Neural cell (in vitro differentiated cells): ENCODE measurements around the gene COMMD2. TPM values are rescaled to one million over a fixed set of nuclear protein-coding genes. Genes with fewer than 3 reads are reported as not detected.

Source experiments
- H2AFZ ChIP-seq: fragments of 200-600, 300-800 bp; sonication (generic), shearing (Covaris generic); 2 replicates; pipeline ENCODE4 v1.6.0; 2014; ENCODE audit warnings: low read depth, mild to moderate bottlenecking, antibody characterized with exemption, low read length, moderate library complexity
- H3F3A ChIP-seq: fragments of 200-600 bp; shearing (Covaris generic); 2 replicates; pipeline ENCODE4 v1.6.1; 2016; ENCODE audit warnings: mild to moderate bottlenecking, moderate library complexity, mixed read lengths, antibody characterized with exemption, low read length; ENCODE audit not compliant: insufficient read depth, poor library complexity, severe bottlenecking
- H3K27ac ChIP-seq: fragments of 200-600, 300-800 bp; sonication (generic), shearing (Covaris generic); 2 replicates; pipeline ENCODE4 v1.5.1; 2014; ENCODE audit warnings: mild to moderate bottlenecking, low read length, moderate library complexity
- H3K27me3 ChIP-seq: fragments of 300-800, 200-600 bp; sonication (generic), shearing (Covaris generic); 2 replicates; pipeline ENCODE4 v1.6.0; 2014; ENCODE audit warnings: mild to moderate bottlenecking, low read depth, low read length, moderate library complexity; ENCODE audit not compliant: insufficient read depth
- H3K36me3 ChIP-seq: fragments of 300-800, 200-600 bp; sonication (generic), shearing (Covaris generic); 2 replicates; pipeline ENCODE4 v1.5.1; 2014; ENCODE audit warnings: mild to moderate bottlenecking, antibody characterized with exemption, low read length, moderate library complexity; ENCODE audit not compliant: insufficient read depth
- H3K4me2 ChIP-seq: fragments of 300-800, 200-600 bp; sonication (generic), shearing (Covaris generic); 2 replicates; pipeline ENCODE4 v1.6.0; 2014; ENCODE audit warnings: mild to moderate bottlenecking, low read length
- H3K4me3 ChIP-seq: fragments of 300-800, 200-600 bp; sonication (generic), shearing (Covaris generic); 2 replicates; pipeline ENCODE4 v1.5.1; 2014; ENCODE audit warnings: mild to moderate bottlenecking, low read length, moderate library complexity
- H3K79me2 ChIP-seq: fragments of 200-600 bp; shearing (Covaris generic); replicated peaks from 2 replicates; pipeline ENCODE4 v1.6.0; 2014; ENCODE audit warnings: mild to moderate bottlenecking, low read length, moderate library complexity; ENCODE audit not compliant: insufficient read depth
- H3K9ac ChIP-seq: fragments of 300-800, 200-600 bp; sonication (generic), shearing (Covaris generic); 2 replicates; pipeline ENCODE4 v1.6.1; 2016; ENCODE audit warnings: mild to moderate bottlenecking, low read length, mixed read lengths
- H3K9me2 ChIP-seq: fragments of 200-600 bp; shearing (Covaris generic); 2 replicates; pipeline ENCODE4 v1.6.1; 2016; ENCODE audit warnings: mild to moderate bottlenecking, low read length, mixed read lengths; ENCODE audit not compliant: insufficient read depth
- H3K9me3 ChIP-seq: fragments of 200-600, 300-800 bp; sonication (generic), shearing (Covaris generic); 2 replicates; pipeline ENCODE4 v1.6.1; 2016; ENCODE audit warnings: mild to moderate bottlenecking, mixed run types, low read length, moderate library complexity, mixed read lengths
- H4K20me1 ChIP-seq: fragments of 200-600 bp; shearing (Covaris generic); 2 replicates; pipeline ENCODE4 v1.6.1; 2016; ENCODE audit warnings: mild to moderate bottlenecking, mixed run types; ENCODE audit not compliant: insufficient read depth
- EP300 ChIP-seq: fragments of 450-650 bp; conservative IDR thresholded peaks from 2 replicates; pipeline ENCODE4 v1.6.1; 2014; ENCODE audit warnings: antibody characterized with exemption, mild to moderate bottlenecking, moderate library complexity; ENCODE audit not compliant: poor library complexity, severe bottlenecking
- EZH2 ChIP-seq: fragments of 200-600, 300-800 bp; shearing (Covaris generic), sonication (generic); IDR thresholded peaks from 2 replicates; pipeline ENCODE4 v1.6.1; 2014; ENCODE audit warnings: antibody characterized with exemption, low read length, borderline replicate concordance, mild to moderate bottlenecking; ENCODE audit not compliant: insufficient read depth, poor library complexity, severe bottlenecking
- MXI1 ChIP-seq: fragments of 450-650 bp; conservative IDR thresholded peaks from 2 replicates; pipeline ENCODE4 v1.6.1; 2014; ENCODE audit warnings: antibody characterized with exemption, mild to moderate bottlenecking; ENCODE audit not compliant: poor library complexity, severe bottlenecking
- POLR2AphosphoS5 ChIP-seq: IDR thresholded peaks from 2 replicates; pipeline ENCODE4 v1.6.1; 2012
- RAD21 ChIP-seq: fragments of 450-650 bp; conservative IDR thresholded peaks from 2 replicates; pipeline ENCODE4 v1.6.1; 2014; ENCODE audit warnings: antibody characterized with exemption, mild to moderate bottlenecking, moderate library complexity
- polyA plus RNA-seq: library from polyadenylated mRNA; depleted of rRNA; stranded (reverse); fragments of >200 nt; gene quantifications from 2 replicates; pipeline ENCODE4 v1.2.3, GENCODE V29; 2014
- small RNA-seq, 3 experiments: library from RNA; depleted of rRNA; stranded (forward); fragments of <200 nt; gene quantifications; one replicate each; pipeline ENCODE3, GENCODE V24; 2012
- TF ChIP-seq, protein P1 (sequence below): IDR thresholded peaks from 2 replicates; pipeline ENCODE4 v1.6.1; 2012; ENCODE audit warnings: borderline replicate concordance
- TF ChIP-seq, protein P2 (sequence below): fragments of 450-650 bp; IDR thresholded peaks from 2 replicates; pipeline ENCODE4 v1.5.1; 2014; ENCODE audit warnings: antibody characterized with exemption, mild to moderate bottlenecking, moderate library complexity; ENCODE audit not compliant: poor library complexity, severe bottlenecking

The COMMD2 gene
- polyA plus RNA-seq, 1 donor from 2014 or later, result 126 TPM

DNA sequence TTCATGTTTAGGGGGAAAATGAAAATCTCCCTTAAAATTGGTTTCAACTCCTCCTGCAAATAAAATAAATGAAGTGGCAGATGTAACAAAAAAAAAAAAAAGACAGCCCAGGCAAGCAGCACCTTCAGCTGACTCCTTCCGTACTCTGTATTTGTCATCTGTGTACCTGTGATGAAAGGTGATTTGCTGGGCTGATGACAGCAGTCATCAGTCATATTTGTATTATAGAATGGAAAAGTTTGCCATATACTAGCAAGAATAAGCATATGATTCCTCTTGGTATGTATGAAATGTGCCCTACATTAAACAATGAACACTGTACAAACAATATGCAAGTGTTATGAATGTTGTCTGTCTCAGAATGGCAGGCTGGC is 50.3 kb downstream of the COMMD2 start:
- Histone ChIP-seq H2AFZ (no peak overlapping the region), H4K20me1 (no peaks in the 10 kb centered on the region), H3K9me3 (peaks cover 6% of the 10 kb centered on the region), H3F3A (no peaks in the 10 kb centered on the region), H3K4me3 (no peak overlapping the region), H3K9me2 (no peaks in the 10 kb centered on the region), H3K79me2 (no peaks in the 10 kb centered on the region), H3K9ac (no peak overlapping the region), H3K27me3 (no peaks in the 10 kb centered on the region), H3K27ac (no peak overlapping the region), H3K4me2 (no peak overlapping the region), H3K36me3 (no peaks in the 10 kb centered on the region)
- TF ChIP-seq MXI1 (no peak), POLR2AphosphoS5 (no peak), EZH2 (no peak)
- TF ChIP-seq, protein P1, sequence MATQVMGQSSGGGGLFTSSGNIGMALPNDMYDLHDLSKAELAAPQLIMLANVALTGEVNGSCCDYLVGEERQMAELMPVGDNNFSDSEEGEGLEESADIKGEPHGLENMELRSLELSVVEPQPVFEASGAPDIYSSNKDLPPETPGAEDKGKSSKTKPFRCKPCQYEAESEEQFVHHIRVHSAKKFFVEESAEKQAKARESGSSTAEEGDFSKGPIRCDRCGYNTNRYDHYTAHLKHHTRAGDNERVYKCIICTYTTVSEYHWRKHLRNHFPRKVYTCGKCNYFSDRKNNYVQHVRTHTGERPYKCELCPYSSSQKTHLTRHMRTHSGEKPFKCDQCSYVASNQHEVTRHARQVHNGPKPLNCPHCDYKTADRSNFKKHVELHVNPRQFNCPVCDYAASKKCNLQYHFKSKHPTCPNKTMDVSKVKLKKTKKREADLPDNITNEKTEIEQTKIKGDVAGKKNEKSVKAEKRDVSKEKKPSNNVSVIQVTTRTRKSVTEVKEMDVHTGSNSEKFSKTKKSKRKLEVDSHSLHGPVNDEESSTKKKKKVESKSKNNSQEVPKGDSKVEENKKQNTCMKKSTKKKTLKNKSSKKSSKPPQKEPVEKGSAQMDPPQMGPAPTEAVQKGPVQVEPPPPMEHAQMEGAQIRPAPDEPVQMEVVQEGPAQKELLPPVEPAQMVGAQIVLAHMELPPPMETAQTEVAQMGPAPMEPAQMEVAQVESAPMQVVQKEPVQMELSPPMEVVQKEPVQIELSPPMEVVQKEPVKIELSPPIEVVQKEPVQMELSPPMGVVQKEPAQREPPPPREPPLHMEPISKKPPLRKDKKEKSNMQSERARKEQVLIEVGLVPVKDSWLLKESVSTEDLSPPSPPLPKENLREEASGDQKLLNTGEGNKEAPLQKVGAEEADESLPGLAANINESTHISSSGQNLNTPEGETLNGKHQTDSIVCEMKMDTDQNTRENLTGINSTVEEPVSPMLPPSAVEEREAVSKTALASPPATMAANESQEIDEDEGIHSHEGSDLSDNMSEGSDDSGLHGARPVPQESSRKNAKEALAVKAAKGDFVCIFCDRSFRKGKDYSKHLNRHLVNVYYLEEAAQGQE, result no peak

DNA sequence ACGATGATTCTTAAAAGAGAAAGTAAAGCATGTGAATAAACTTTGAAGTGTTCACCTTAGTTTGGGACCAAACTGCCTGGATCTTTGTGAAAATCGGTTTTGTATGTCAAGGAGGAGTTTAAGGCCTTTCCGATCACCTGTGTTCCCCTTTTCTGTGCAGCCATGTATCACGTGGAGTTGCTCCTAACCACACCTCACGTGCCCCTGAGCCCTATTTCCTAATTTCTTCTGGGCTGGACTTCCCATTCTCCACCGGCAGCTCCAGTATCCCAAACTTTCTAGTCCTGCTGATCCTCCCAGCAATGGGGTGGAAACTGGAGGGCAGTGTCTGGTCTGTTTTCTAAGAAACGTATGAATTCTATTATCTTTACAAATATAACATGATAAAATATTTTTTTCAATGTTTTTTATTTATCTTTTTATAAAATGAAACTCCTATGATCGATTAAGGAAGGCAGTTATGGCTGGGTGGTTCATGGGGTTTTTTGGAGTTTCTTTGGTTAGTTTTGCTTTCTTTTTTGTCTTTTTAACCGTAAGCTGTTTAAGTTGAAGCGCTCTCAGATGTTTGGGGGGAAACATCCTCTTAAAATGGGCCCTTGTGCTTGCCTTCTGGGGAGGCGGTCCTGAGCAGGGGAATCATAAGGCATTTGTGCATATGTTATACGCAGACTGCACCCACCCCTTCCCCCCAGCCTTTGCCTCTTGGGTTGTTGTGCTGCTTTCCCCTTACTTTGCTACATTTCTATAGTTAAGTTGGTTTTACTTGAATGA is 50.9 kb downstream of the COMMD2 start:
- no peaks in the 10 kb centered on the region for H3K36me3 ChIP-seq
- no peak overlapping the region for H2AFZ ChIP-seq
- H3K27ac ChIP-seq, result no peak overlapping the region
- no peaks in the 10 kb centered on the region for H4K20me1 ChIP-seq
- no peak overlapping the region for H3K4me3 ChIP-seq
- H3F3A ChIP-seq, result no peaks in the 10 kb centered on the region
- H3K4me2 ChIP-seq, result no peak overlapping the region
- no peak overlapping the region for H3K9ac ChIP-seq
- no peaks in the 10 kb centered on the region for H3K9me2 ChIP-seq
- H3K79me2 ChIP-seq, result no peaks in the 10 kb centered on the region
- H3K9me3 ChIP-seq, result peaks cover 6% of the 10 kb centered on the region
- TF ChIP-seq EZH2 (no peak), RAD21 (no peak), POLR2AphosphoS5 (no peak), EP300 (no peak), MXI1 (no peak)
- TF ChIP-seq, protein P2, sequence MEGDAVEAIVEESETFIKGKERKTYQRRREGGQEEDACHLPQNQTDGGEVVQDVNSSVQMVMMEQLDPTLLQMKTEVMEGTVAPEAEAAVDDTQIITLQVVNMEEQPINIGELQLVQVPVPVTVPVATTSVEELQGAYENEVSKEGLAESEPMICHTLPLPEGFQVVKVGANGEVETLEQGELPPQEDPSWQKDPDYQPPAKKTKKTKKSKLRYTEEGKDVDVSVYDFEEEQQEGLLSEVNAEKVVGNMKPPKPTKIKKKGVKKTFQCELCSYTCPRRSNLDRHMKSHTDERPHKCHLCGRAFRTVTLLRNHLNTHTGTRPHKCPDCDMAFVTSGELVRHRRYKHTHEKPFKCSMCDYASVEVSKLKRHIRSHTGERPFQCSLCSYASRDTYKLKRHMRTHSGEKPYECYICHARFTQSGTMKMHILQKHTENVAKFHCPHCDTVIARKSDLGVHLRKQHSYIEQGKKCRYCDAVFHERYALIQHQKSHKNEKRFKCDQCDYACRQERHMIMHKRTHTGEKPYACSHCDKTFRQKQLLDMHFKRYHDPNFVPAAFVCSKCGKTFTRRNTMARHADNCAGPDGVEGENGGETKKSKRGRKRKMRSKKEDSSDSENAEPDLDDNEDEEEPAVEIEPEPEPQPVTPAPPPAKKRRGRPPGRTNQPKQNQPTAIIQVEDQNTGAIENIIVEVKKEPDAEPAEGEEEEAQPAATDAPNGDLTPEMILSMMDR, result no peak
- TF ChIP-seq, protein P1, result no peak
- H3K27me3 ChIP-seq, result no peaks in the 10 kb centered on the region

Small RNAs within 50 kb of the gene (small RNA-seq; reads per million reads assigned to genes)
- 0 reads per million in 3 experiments for gene RNU6-507P

Other genes with a start within 250 kb of the COMMD2 start
- 0.60 and 0.97 TPM in 2 replicates for gene WWTR1, start 94.5 kb downstream of the COMMD2 start, polyA plus RNA-seq
- gene ANKUB1, start 40.1 kb upstream of the COMMD2 start, polyA plus RNA-seq, result not detected in 2 replicates
- gene RNF13, start 60.7 kb upstream of the COMMD2 start, polyA plus RNA-seq, result 52.3 and 61.5 TPM in 2 replicates
- gene PFN2, start 218.4 kb upstream of the COMMD2 start, polyA plus RNA-seq, result 527 and 542 TPM in 2 replicates